ENCODE measurements around the gene DMD.

DMD gene

DNA sequence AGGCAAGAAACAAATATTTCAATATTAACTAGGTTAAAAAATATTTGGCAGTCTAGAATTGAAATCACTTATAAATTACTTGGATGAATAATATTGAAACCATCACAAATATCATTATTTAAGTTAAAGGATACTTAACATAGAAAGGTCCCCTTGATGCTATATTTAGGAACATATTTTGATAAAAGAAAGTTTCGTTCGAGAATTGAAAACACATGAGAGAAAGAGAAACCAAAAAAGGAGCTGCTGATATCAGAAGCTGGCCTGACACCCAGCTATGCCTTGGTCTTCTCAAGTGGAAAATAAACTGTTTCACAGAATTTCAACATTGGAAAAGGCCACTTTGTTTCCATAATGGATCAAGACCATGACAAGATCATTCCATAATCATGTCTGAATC is 762.4 kb downstream of the DMD start:
- Histone ChIP-seq H3K4me1 (ENCODE audit: insufficient read depth, low read length) (no peaks in the 10 kb centered on the region), H3K9me3 (ENCODE audit: low read length) (no peaks in the 10 kb centered on the region), H3K4me3 (ENCODE audit: low read length) (no peak overlapping the region), H2AFZ (ENCODE audit: low read depth, low read length) (no peak overlapping the region), H3K36me3 (ENCODE audit: insufficient read depth, low read length) (no peaks in the 10 kb centered on the region), H3K27me3 (ENCODE audit: insufficient read depth, low read length) (no peaks in the 10 kb centered on the region)

DNA sequence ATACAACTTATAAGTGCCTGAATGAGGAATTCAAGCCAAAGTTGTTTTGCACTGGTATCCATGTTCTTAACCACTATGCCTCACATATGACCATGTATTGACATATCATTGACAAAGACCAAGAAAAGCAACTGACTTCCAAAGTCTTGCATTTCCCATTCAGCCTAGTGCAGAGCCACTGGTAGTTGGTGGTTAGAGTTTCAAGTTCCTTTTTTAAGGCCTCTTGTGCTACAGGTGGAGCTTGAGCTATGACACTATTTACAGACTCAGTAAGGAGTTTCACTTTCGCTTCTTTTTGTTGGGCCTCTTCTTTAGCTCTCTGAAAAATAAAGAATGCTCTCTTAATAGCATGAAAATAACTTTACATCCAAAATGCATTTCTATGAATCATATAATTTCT is 763.0 kb downstream of the DMD start:
- Histone ChIP-seq H3K27me3 (ENCODE audit: insufficient read depth, low read length) (no peaks in the 10 kb centered on the region), H3K4me1 (ENCODE audit: insufficient read depth, low read length) (no peaks in the 10 kb centered on the region), H3K36me3 (ENCODE audit: insufficient read depth, low read length) (no peaks in the 10 kb centered on the region), H3K9me3 (ENCODE audit: low read length) (no peaks in the 10 kb centered on the region), H2AFZ (ENCODE audit: low read depth, low read length) (no peak overlapping the region), H3K4me3 (ENCODE audit: low read length) (no peak overlapping the region)

DNA sequence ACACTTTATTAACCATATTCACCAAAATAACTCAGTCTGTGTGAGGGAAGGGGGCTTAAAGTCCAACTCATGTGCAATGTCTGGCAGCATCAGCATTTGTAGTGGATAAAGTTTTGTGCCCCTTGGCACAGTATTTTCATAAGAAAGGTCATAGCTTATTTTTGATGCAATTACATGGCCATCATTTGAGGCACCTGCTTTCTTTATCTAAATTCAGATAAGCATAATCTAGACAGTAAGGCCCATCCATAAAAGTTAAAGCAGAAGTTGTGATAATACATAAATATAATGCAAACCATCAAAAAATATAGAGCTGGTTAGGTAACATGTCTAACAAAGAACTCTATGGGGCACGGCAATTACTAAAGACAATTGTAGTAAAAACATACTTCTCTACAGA is 763.7 kb downstream of the DMD start:
- H2AFZ ChIP-seq (ENCODE audit: low read depth, low read length) = no peak overlapping the region
- H3K4me3 ChIP-seq (ENCODE audit: low read length) = no peak overlapping the region
- no peaks in the 10 kb centered on the region for H3K4me1 ChIP-seq (ENCODE audit: insufficient read depth, low read length)
- no peaks in the 10 kb centered on the region for H3K36me3 ChIP-seq (ENCODE audit: insufficient read depth, low read length)
- no peaks in the 10 kb centered on the region for H3K27me3 ChIP-seq (ENCODE audit: insufficient read depth, low read length)
- no peaks in the 10 kb centered on the region for H3K9me3 ChIP-seq (ENCODE audit: low read length)

DNA sequence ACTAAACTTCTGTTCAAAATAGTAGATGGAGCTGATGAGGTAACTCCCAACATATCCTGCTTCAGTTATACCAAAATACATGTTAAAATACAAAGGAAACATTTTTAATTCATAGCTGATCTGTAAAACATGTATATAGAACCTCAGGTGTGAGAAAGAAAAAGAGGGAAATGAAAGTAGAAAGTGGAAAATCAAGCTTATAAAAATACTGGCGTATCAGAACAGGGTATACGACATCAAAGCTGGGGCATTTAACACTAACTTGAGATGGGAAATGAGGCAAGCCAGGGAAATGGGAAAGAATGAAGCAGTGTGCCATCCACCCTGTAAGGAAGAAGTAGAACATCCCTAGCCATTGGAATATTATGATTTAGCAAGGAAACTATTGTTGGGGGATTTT is 767.5 kb downstream of the DMD start:
- no peak overlapping the region for H3K4me3 ChIP-seq (ENCODE audit: low read length)

DNA sequence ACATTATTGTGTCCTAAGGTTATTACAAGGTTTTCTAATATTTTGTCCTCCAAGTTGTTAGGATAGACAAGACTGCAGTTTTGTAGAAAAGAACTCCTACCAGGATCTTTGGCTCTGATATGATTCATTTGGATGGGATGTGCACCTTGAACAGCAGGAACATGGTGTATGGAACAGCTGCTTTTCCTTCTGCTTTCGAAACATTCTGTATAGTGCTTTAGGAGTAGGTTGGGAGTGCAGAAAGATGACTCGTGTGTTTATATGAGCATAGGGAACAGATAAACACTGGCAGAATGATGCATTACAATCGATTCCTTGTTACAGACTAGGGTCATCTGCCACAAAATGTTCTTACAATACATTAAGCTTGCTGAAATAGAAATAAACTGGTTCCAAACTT is 790.1 kb downstream of the DMD start:
- H3K4me3 ChIP-seq (ENCODE audit: low read length) = no peak overlapping the region
- H3K9me3 ChIP-seq (ENCODE audit: low read length) = no peaks in the 10 kb centered on the region
- no peaks in the 10 kb centered on the region for H3K4me1 ChIP-seq (ENCODE audit: insufficient read depth, low read length)
- H3K36me3 ChIP-seq (ENCODE audit: insufficient read depth, low read length) = no peaks in the 10 kb centered on the region
- H2AFZ ChIP-seq (ENCODE audit: low read depth, low read length) = no peak overlapping the region
- peaks cover 2% of the 10 kb centered on the region for H3K27me3 ChIP-seq (ENCODE audit: insufficient read depth, low read length)

More for the DNA sequence above, 767.5 kb downstream of the DMD start:
- Histone ChIP-seq H3K4me1 (ENCODE audit: insufficient read depth, low read length) (no peaks in the 10 kb centered on the region), H2AFZ (ENCODE audit: low read depth, low read length) (no peak overlapping the region), H3K9me3 (ENCODE audit: low read length) (no peaks in the 10 kb centered on the region), H3K36me3 (ENCODE audit: insufficient read depth, low read length) (no peaks in the 10 kb centered on the region), H3K27me3 (ENCODE audit: insufficient read depth, low read length) (no peaks in the 10 kb centered on the region)

DNA sequence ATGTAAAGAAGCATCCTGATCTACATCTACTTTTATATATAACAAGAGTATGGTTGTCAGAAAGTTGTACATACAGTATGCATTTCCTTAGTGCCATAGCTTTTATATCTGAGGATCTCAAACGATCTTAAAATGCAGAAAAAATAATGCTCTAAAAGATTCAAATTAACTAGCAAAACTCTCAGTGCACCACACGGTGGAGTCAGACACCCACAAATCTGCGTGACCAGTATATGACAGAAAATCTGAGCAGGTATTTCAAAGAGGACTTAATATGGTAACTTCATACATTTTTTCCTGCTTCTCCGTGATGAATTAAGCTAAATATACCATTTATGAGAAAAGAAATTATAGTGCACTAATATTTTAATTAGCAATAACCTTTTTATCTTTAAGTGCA is 803.0 kb downstream of the DMD start:
- no peak overlapping the region for H3K4me3 ChIP-seq (ENCODE audit: low read length)
- no peak overlapping the region for H2AFZ ChIP-seq (ENCODE audit: low read depth, low read length)
- H3K27me3 ChIP-seq (ENCODE audit: insufficient read depth, low read length) = no peaks in the 10 kb centered on the region
- no peaks in the 10 kb centered on the region for H3K36me3 ChIP-seq (ENCODE audit: insufficient read depth, low read length)
- H3K4me1 ChIP-seq (ENCODE audit: insufficient read depth, low read length) = no peaks in the 10 kb centered on the region
- H3K9me3 ChIP-seq (ENCODE audit: low read length) = no peaks in the 10 kb centered on the region

DNA sequence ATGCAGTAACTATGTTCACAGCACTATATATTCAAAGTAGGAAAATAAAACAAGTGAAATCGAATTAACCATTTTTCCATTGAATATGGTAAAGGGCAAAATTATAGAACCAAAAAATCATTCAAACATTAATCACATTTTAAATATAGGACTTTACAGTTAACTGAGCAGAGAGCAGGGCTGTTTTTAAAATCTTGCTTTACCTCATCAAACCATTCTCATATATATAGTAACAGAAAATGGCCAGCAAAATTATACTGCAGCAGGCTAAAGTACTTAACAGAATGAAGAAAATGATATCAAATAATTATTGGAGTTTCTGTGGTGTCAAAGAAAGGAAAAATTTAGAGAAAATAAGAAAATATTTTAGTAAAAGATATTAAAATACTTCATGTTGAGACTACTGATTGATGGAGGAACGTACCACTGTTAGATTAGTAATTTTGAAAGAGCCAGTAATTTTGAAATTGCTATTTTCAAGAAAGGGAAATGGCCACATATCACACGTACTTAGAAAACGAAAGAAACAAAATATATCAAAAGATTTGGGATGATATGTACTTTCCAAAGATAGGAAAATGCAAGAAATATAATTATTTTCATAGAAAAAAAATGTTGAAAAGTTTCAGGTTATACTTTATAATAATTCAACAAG is 813.7 kb downstream of the DMD start:
- H3K9me3 ChIP-seq (ENCODE audit: low read length) = no peaks in the 10 kb centered on the region
- no peak overlapping the region for H3K4me3 ChIP-seq (ENCODE audit: low read length)
- H2AFZ ChIP-seq (ENCODE audit: low read depth, low read length) = no peak overlapping the region
- no peaks in the 10 kb centered on the region for H3K4me1 ChIP-seq (ENCODE audit: insufficient read depth, low read length)
- no peaks in the 10 kb centered on the region for H3K27me3 ChIP-seq (ENCODE audit: insufficient read depth, low read length)
- no peaks in the 10 kb centered on the region for H3K36me3 ChIP-seq (ENCODE audit: insufficient read depth, low read length)

DNA sequence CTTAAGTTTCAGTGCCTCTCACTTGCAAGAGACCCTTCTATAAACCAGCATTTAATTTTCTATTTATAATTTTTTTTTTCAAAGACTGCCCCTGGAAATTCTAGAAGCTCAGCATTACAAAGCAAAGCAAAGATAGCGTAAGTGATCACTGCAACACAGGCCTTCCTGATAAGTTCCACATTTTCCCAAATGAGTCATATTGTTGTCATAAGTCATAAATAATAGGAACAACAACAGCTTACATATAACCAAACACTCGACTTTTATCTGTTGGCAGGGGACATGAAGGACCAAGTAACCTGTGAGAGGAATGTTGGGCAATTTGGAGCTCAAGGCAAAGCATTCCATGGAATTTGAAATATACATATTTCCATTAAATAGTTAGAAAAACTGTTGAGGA is 815.5 kb downstream of the DMD start:
- H3K4me1 ChIP-seq (ENCODE audit: insufficient read depth, low read length) = no peaks in the 10 kb centered on the region
- H3K27me3 ChIP-seq (ENCODE audit: insufficient read depth, low read length) = no peaks in the 10 kb centered on the region
- no peaks in the 10 kb centered on the region for H3K9me3 ChIP-seq (ENCODE audit: low read length)
- no peak overlapping the region for H2AFZ ChIP-seq (ENCODE audit: low read depth, low read length)
- H3K36me3 ChIP-seq (ENCODE audit: insufficient read depth, low read length) = no peaks in the 10 kb centered on the region
- no peak overlapping the region for H3K4me3 ChIP-seq (ENCODE audit: low read length)

DNA sequence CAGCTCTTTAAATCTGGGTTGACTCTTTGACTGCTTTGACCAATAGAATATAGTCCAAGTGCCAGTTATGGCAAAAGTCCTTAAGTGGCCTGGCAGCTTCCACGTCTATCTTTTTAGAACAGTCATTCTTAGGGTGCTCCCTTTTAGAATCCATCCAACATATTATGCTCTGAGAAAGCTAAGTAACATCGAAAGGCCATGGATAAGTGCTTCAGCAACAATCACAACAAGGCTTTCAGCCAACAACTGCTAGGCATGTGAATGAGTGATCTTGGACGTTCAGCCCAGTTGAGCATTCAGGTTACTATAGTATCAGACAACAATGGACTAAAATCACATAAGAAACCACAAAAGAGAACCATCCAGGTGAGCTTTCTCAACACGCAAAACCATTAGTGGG is 818.7 kb downstream of the DMD start:
- Histone ChIP-seq H3K4me3 (ENCODE audit: low read length) (no peak overlapping the region), H2AFZ (ENCODE audit: low read depth, low read length) (no peak overlapping the region), H3K9me3 (ENCODE audit: low read length) (no peaks in the 10 kb centered on the region), H3K4me1 (ENCODE audit: insufficient read depth, low read length) (no peaks in the 10 kb centered on the region), H3K27me3 (ENCODE audit: insufficient read depth, low read length) (no peaks in the 10 kb centered on the region), H3K36me3 (ENCODE audit: insufficient read depth, low read length) (no peaks in the 10 kb centered on the region)

DNA sequence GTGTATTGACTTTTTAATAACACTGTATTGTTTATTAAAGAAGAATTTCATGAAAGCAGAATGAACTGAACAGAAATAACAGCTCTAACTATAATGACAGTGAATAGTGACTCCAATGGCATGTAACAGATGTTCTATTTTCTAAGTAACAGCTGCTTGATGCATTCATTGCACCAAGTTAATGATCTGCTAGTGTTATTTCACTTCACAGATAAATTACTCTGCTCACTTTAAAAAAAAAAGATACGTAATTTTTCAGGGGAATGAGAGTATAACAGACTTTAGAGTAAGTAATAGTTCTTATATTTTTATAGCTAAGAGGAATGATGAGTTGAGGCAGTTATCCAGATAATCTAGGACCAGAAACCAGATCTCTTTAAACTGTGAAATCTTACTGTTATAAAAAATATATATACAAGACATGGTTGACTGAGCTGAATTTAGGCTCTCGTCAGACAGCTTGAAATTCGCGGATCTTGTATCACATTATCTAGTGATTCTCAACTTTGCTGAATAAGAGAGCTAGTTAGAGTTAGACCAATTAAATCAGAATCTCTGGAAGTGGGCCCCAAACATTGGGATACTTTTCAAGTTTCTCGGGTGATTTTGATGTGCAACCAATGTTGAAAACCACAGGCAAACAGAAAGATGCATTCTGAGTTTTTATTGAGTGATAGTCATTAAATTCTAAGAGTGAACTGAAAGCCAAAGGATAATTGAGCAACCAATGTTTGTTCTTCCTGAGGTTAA is 840.7 kb downstream of the DMD start:
- H3K4me3 ChIP-seq (ENCODE audit: low read length) = no peak overlapping the region
- no peaks in the 10 kb centered on the region for H3K27me3 ChIP-seq (ENCODE audit: insufficient read depth, low read length)
- H3K4me1 ChIP-seq (ENCODE audit: insufficient read depth, low read length) = peaks cover 3% of the 10 kb centered on the region
- no peak overlapping the region for H2AFZ ChIP-seq (ENCODE audit: low read depth, low read length)
- no peaks in the 10 kb centered on the region for H3K9me3 ChIP-seq (ENCODE audit: low read length)
- no peaks in the 10 kb centered on the region for H3K36me3 ChIP-seq (ENCODE audit: insufficient read depth, low read length)

DNA sequence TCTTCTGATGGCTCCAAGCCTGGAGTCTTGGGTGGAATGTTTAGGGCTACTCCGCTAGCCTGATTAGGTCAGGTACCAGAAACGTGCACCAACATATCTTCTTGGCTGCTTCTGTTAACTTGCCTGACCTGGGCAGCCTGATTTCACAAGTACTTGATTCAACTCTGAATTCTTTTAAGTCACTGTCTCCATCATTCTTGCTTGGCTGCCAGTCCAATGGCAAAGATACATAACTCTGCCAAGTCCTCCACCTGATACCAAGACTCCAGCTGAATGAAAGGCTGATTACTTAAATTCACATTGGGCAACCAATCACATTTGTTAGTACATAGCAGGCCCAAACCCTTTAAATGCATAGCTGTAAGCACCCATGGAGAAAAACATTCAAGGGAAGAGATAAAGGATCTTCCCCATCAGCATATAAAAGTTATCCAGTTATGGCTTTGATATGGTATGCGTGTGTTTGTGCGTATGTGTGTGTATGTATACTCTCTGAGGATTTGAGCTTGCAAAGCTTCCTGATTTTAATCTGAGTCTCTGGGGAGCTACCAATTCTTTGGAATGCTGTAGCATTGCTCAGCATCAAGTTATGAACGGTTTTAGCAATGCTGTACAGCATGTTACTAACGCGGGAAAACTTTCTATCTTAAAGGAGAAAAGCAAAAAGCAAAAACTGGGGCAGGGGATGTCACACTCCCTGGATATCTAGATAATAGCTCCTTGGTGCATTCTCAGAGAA is 917.2 kb downstream of the DMD start:
- Histone ChIP-seq H3K36me3 (ENCODE audit: insufficient read depth, low read length) (no peaks in the 10 kb centered on the region), H3K9me3 (ENCODE audit: low read length) (no peaks in the 10 kb centered on the region), H2AFZ (ENCODE audit: low read depth, low read length) (no peak overlapping the region), H3K4me3 (ENCODE audit: low read length) (no peak overlapping the region), H3K27me3 (ENCODE audit: insufficient read depth, low read length) (no peaks in the 10 kb centered on the region), H3K4me1 (ENCODE audit: insufficient read depth, low read length) (peaks cover 8% of the 10 kb centered on the region)

DNA sequence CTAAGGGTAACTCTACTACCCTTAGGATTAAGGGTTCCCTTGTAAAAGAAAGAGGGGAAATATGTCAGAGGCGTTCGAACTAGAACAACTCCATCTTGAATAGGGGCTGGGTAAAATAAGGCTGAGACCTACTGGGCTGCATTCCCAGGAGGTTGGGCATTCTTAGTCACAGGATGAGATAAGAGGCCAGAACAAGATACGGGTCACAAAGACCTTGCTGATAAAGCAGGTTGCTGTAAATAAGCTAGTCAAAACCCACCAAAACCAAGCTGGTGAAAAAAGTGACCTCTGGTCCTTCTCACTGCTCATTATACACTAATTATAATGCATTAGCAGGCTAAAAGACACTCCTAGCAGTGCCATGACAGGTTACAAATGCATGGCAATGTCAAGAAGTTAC is 922.0 kb downstream of the DMD start:
- Histone ChIP-seq H3K9me3 (ENCODE audit: low read length) (no peaks in the 10 kb centered on the region), H3K4me3 (ENCODE audit: low read length) (no peak overlapping the region), H2AFZ (ENCODE audit: low read depth, low read length) (no peak overlapping the region), H3K4me1 (ENCODE audit: insufficient read depth, low read length) (peaks cover 7% of the 10 kb centered on the region), H3K27me3 (ENCODE audit: insufficient read depth, low read length) (no peaks in the 10 kb centered on the region), H3K36me3 (ENCODE audit: insufficient read depth, low read length) (no peaks in the 10 kb centered on the region)

DNA sequence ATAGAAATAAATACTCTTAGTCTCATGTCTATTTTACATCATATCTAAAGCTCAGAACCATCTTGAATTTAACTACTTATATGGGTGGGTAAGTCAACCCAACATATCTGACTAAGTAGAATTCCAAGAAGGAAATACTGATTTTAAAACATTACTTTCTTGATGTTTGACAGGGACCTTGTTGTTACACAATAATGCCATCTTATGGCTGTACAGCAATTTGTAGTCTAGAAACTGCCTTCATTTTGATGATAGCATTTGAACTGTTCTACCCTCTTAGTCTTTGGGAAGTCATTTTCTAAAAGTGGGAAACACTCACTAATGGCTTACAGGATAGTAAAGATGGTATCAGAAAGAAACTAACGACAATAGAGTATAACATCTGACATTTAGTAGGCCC is 929.5 kb downstream of the DMD start:
- no peak overlapping the region for H2AFZ ChIP-seq (ENCODE audit: low read depth, low read length)
- no peaks in the 10 kb centered on the region for H3K9me3 ChIP-seq (ENCODE audit: low read length)
- no peak overlapping the region for H3K4me3 ChIP-seq (ENCODE audit: low read length)
- H3K4me1 ChIP-seq (ENCODE audit: insufficient read depth, low read length) = peaks cover 2% of the 10 kb centered on the region
- no peaks in the 10 kb centered on the region for H3K36me3 ChIP-seq (ENCODE audit: insufficient read depth, low read length)
- no peaks in the 10 kb centered on the region for H3K27me3 ChIP-seq (ENCODE audit: insufficient read depth, low read length)
